Stomach (tissue), 4 donors: Measurements from ENCODE around the gene TNFAIP6.

Experiments used
- POLR2A ChIP-seq, 4 donors: fragments of 450-650 bp; IDR thresholded peaks; one replicate each; pipeline ENCODE4 v1.6.1; 2016; ENCODE audit warnings: antibody characterized with exemption in 4 of 4, control low read depth in 2 of 4, mild to moderate bottlenecking in 1 of 4, moderate library complexity in 1 of 4
- TF ChIP-seq, protein P1 (sequence below), 7 experiments: fragments of 450-650 bp in 4 of 7; fragments of 200-600 bp in 3 of 7; sonication (generic) in 3 of 7; IDR thresholded peaks; one replicate each; pipeline ENCODE4 v1.5.1; 2016 to 2019; ENCODE audit warnings: antibody characterized with exemption in 7 of 7, control low read depth in 2 of 7, mild to moderate bottlenecking in 1 of 7

- TF ChIP-seq POLR2A (IDR thresholded peaks at IDR 0.05) = no peak
- TF ChIP-seq, protein P1, sequence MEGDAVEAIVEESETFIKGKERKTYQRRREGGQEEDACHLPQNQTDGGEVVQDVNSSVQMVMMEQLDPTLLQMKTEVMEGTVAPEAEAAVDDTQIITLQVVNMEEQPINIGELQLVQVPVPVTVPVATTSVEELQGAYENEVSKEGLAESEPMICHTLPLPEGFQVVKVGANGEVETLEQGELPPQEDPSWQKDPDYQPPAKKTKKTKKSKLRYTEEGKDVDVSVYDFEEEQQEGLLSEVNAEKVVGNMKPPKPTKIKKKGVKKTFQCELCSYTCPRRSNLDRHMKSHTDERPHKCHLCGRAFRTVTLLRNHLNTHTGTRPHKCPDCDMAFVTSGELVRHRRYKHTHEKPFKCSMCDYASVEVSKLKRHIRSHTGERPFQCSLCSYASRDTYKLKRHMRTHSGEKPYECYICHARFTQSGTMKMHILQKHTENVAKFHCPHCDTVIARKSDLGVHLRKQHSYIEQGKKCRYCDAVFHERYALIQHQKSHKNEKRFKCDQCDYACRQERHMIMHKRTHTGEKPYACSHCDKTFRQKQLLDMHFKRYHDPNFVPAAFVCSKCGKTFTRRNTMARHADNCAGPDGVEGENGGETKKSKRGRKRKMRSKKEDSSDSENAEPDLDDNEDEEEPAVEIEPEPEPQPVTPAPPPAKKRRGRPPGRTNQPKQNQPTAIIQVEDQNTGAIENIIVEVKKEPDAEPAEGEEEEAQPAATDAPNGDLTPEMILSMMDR (IDR thresholded peaks at IDR 0.05) = no peak
Observed at GRCh38 chr2:151422917-151423439, 65.6 kb downstream of the TNFAIP6 start.
